ENCODE measurements around the gene G6PD. TPM values are rescaled to one million over a fixed set of nuclear protein-coding genes. Genes with fewer than 3 reads are reported as not detected.

Gene G6PD
- total and polyA plus RNA-seq, 10 of the 15 experiments (the other 5 are each of a cell fraction or from before 2014, with no cell fraction given), result 1.6 to 62.5 (median 28.4) TPM

- peak; percentile 53; the same call in 1 of the 2 replicates for TF ChIP-seq NKRF (conservative IDR thresholded peaks at IDR 0.05)
- TF ChIP-seq, protein P1, sequence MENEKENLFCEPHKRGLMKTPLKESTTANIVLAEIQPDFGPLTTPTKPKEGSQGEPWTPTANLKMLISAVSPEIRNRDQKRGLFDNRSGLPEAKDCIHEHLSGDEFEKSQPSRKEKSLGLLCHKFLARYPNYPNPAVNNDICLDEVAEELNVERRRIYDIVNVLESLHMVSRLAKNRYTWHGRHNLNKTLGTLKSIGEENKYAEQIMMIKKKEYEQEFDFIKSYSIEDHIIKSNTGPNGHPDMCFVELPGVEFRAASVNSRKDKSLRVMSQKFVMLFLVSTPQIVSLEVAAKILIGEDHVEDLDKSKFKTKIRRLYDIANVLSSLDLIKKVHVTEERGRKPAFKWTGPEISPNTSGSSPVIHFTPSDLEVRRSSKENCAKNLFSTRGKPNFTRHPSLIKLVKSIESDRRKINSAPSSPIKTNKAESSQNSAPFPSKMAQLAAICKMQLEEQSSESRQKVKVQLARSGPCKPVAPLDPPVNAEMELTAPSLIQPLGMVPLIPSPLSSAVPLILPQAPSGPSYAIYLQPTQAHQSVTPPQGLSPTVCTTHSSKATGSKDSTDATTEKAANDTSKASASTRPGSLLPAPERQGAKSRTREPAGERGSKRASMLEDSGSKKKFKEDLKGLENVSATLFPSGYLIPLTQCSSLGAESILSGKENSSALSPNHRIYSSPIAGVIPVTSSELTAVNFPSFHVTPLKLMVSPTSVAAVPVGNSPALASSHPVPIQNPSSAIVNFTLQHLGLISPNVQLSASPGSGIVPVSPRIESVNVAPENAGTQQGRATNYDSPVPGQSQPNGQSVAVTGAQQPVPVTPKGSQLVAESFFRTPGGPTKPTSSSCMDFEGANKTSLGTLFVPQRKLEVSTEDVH (IDR thresholded peaks at IDR 0.05; ENCODE audit: low read depth, partially characterized antibody), result peak; percentile 86
- no peak for TF ChIP-seq RELA (IDR thresholded peaks at IDR 0.05; ENCODE audit: borderline replicate concordance, partially characterized antibody)
- TF ChIP-seq HCFC1 (IDR thresholded peaks at IDR 0.05; ENCODE audit: low read length), result peak; percentile 52
- no peak for TF ChIP-seq MYC (IDR thresholded peaks at IDR 0.05; ENCODE audit: insufficient read depth, insufficient read length, insufficient replicate concordance, low read length, severe bottlenecking)
- 0 out of 2 replicates have a peak, but pooled peaks have one; percentile 11 for TF ChIP-seq TCF12 (IDR thresholded peaks at IDR 0.05; ENCODE audit: low read depth, low read length)
- TF ChIP-seq RCOR1 (conservative IDR thresholded peaks at IDR 0.05; ENCODE audit: low read depth, low read length), result no peak
- TF ChIP-seq NR2F1 (conservative IDR thresholded peaks at IDR 0.05), result 0 out of 2 replicates have a peak, but pooled peaks have one; percentile 10
- no peak for TF ChIP-seq RBBP5 (conservative IDR thresholded peaks at IDR 0.05)
Measured at GRCh38 chrX:154547245-154548027, 790 bp upstream of the G6PD start, which contains the start of gene IKBKG (continued).
